PC-9 (cell line): Measurements from ENCODE around the gene AFAP1.

Source experiments
- EZH2 ChIP-seq: fragments of 200-600 bp; sonication (generic); IDR thresholded peaks from 2 replicates; pipeline ENCODE4 v1.8.0; 2017; ENCODE audit warnings: antibody characterized with exemption, low read depth
- TF ChIP-seq, protein P1 (sequence below): fragments of 200-600 bp; sonication (generic); conservative IDR thresholded peaks from 2 replicates; pipeline ENCODE4 v1.6.1; 2017; ENCODE audit warnings: mixed run types, antibody characterized with exemption, mild to moderate bottlenecking, moderate library complexity

DNA sequence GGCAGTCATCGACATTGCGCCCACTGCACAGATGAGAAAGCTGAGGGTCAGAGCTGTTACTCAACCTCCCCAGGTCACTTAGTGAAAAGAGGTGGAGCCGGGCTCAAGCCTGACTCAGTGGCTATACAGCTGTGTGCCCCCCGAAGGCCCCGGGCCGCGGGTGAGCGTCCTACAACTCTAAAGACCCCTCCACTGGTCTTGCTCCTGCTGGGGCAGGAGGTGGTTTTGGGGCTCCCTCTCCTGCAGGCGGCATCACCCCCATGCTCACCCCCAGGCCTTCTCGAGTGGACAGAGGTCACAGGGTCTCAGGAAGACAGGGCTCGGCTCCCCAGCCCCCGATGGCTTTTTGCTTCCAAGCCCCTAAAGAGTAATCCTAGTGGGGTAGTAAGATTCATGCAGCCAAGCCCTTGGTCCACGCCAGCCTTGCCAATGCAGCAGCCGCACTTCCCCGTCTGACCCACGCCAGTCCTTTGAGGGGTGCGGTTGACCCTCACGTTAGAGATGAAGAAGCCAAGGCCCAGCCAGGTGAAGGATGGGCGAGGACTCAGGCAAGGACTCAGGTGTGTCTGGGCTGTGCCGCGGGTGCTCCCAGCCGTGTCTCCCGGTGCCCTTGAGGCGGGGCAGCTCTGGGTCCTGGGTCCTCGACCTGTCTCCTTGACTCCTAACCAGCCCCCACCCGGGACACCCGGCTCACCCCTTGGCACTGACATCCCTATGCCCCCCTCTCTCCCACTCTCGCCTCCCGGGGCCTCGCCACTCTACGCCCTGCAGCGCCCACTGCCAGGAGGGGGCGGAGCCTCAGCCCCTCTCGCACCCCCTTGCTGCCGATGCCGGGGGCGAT lies 200.4 kb downstream of the AFAP1 start:
- TF ChIP-seq, protein P1, sequence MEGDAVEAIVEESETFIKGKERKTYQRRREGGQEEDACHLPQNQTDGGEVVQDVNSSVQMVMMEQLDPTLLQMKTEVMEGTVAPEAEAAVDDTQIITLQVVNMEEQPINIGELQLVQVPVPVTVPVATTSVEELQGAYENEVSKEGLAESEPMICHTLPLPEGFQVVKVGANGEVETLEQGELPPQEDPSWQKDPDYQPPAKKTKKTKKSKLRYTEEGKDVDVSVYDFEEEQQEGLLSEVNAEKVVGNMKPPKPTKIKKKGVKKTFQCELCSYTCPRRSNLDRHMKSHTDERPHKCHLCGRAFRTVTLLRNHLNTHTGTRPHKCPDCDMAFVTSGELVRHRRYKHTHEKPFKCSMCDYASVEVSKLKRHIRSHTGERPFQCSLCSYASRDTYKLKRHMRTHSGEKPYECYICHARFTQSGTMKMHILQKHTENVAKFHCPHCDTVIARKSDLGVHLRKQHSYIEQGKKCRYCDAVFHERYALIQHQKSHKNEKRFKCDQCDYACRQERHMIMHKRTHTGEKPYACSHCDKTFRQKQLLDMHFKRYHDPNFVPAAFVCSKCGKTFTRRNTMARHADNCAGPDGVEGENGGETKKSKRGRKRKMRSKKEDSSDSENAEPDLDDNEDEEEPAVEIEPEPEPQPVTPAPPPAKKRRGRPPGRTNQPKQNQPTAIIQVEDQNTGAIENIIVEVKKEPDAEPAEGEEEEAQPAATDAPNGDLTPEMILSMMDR: no peak
- no peak for TF ChIP-seq EZH2
